Superior temporal gyrus (tissue), 1 donor: ENCODE measurements around the gene RMC1.
"Not testable (repeated sequence)": the region's sequence is repeated elsewhere in the genome, so short reads cannot be mapped to it uniquely, and the experiment has no call there.

Source experiments
- DNase-seq: peaks from one replicate; pipeline ENCODE4 v3.0.0-alpha.2; 2016; ENCODE audit errors: extremely low spot score

The RMC1 gene

GRCh38 chr18:23503038-23503962 lies at the start of gene RMC1:
Gene RMC1 (plus strand): TSS chr18:23503511. CDS start chr18:23503619, 108 bp downstream.
- peak; percentile 92 for DNase-seq

DNA sequence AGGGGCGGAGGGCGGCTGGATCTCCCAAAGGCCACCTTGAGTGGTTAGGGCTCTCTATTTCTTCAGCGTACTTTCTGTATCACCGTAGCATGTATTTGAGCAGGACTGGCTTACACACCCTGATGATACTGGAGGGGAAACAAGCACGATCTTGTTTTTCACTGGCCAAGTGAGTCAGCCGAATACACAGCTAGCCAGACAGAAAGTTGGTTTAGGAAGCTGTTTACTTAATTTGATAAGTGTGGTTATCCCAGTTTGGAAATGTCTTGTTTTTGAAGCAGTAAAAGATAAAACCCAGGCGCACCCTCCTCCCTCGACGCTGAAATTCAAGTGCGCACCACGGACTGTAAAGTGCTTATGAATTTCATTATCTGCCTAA lies 49.6 kb upstream of the RMC1 start:
- peak; percentile 20 for DNase-seq

DNA sequence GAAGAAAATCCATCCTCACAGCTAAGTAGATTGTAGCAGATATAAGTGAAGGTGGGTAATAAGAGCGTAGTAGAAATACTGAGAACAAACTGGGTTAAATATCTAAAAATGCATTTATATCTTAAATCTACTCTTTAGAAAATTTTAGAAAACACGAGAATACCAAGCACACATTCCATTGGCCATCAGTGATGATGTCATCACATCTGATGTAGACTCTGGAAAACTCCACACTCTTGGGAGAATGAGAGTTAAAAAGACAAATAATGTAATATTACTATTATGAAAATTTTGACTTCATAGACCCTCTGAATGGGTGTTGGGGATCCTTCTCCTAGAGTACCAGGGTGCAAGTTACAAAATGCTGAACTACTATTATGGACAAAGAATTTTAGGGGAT lies 46.5 kb upstream of the RMC1 start:
- no peak for DNase-seq

- DNase-seq: no peak
Observed at GRCh38 chr18:23458830-23459529, 44.3 kb upstream of the RMC1 start.

GRCh38 chr18:23459530-23459921 lies 43.8 kb upstream of the RMC1 start:
- no peak for DNase-seq

GRCh38 chr18:23460285-23461273 lies 42.7 kb upstream of the RMC1 start:
- DNase-seq: no peak

DNA sequence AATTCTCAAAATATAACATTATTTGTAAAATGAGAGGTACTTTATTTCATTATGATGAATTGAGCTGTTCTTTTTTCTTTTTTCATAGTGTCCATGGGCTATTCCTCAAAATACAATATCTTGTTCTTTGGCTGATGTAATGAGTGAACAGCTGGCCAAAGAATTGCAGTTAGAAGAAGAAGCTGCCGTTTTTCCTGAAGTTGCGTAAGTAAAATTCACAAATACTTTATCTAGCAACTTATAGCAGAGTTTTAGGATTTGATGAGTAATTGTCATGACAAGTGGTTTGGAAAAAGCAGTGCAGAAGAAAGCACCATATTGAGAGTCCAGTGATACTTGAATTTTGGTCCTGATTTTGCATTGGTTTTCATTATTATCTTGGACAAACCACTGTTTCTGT lies 40.4 kb upstream of the RMC1 start:
- no peak for DNase-seq

GRCh38 chr18:23468753-23469459 lies 34.4 kb upstream of the RMC1 start:
- no peak for DNase-seq

GRCh38 chr18:23470620-23471387 lies 32.5 kb upstream of the RMC1 start:
- no peak for DNase-seq

GRCh38 chr18:23471486-23471885 lies 31.8 kb upstream of the RMC1 start:
- no peak for DNase-seq

GRCh38 chr18:23479829-23480505 lies 23.3 kb upstream of the RMC1 start:
- DNase-seq: no peak

GRCh38 chr18:23484561-23485182 lies 18.6 kb upstream of the RMC1 start:
- no peak for DNase-seq

GRCh38 chr18:23485386-23485785 lies 17.9 kb upstream of the RMC1 start:
- DNase-seq: no peak

- DNase-seq: no peak
Observed at GRCh38 chr18:23487738-23488570, 15.4 kb upstream of the RMC1 start.

- not testable (repeated sequence) for DNase-seq
Observed at GRCh38 chr18:23489586-23489985, 13.7 kb upstream of the RMC1 start.

DNA sequence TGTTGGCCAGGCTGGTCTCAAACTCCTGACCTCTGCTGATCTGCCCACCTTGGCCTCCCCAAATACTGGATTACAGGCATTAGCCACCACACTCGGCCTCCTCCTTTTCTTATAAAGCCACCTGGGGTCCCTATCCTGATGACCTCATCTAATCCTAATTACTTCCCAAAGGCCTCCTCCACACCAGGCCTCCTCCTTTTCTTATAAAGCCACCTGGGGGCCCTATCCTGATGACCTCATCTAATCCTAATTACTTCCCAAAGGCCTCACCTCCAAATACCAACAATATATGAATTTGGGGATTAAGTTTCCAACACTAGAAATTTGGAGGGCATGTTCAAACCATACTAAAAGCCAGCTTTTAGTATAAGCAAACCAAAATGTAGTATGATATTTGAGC lies 9.7 kb upstream of the RMC1 start:
- DNase-seq: no peak

GRCh38 chr18:23494992-23495391 lies 8.3 kb upstream of the RMC1 start:
- DNase-seq: no peak

DNA sequence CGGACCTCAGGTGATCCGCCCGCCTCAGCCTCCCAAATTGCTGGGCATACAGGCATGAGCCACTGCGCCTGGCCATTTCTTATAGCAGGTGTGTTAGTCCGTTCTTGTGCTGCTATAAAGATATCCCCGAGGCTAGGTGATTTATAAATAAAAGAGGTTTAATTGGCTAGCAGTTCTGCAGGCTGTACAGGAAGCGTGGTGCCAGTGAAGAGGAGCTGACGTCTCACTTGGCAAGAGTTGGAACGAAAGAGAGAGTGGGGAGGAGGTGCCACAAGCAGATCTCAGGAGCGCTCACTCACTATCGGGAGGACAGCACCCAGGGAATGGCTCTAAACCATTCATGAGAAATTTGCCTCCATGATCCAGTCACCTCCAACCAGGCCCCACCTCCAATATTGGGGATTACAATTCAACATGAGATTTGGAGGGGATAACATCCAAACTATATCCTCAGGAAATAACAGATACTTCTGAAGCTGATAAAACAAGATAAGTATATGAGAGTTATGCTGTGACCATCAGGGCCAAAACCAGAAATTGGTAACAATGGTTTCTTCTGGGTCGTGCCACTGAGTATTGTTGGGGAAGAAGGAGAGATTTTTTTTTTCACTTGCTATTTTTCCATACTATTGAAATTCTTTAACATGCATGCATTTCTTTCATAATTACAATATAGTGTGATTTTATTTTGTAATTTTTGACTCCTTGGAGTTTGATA lies 7.4 kb upstream of the RMC1 start:
- no peak for DNase-seq
